H1 (cell line): ENCODE measurements around the gene SYNRG. TPM values are rescaled to one million over a fixed set of nuclear protein-coding genes. Genes with fewer than 3 reads are reported as not detected.

Experiments used
- ASH2L ChIP-seq: fragments of 200-600, 300-600 bp; sonication (generic); IDR thresholded peaks from one replicate; pipeline ENCODE4 v1.7.1; 2017; ENCODE audit warnings: low read length
- CBX8 ChIP-seq: fragments of 300-800, 300-1000 bp; sonication (generic); IDR thresholded peaks from 2 replicates; pipeline ENCODE4 v1.7.1; 2016; ENCODE audit warnings: low read depth, low read length, borderline replicate concordance
- CEBPB ChIP-seq: IDR thresholded peaks from 2 replicates; pipeline ENCODE4 v1.6.1; 2012; ENCODE audit warnings: low read depth, low read length
- HDAC6 ChIP-seq: IDR thresholded peaks from one replicate; pipeline ENCODE4 v1.7.1; 2012; ENCODE audit warnings: low read depth, mild to moderate bottlenecking, inconsistent platforms, low read length, moderate library complexity
- JUND ChIP-seq: IDR thresholded peaks from 2 replicates; pipeline ENCODE4 v1.6.1; 2011; ENCODE audit warnings: mild to moderate bottlenecking, improper control_type of control experiment, low read length
- KDM5A ChIP-seq: fragments of 200-600 bp; IDR thresholded peaks from 2 replicates; pipeline ENCODE4 v1.7.1; 2012; ENCODE audit warnings: mild to moderate bottlenecking, low read length, inconsistent platforms, mixed read lengths
- MAFK ChIP-seq: IDR thresholded peaks from 2 replicates; pipeline ENCODE4 v1.6.1; 2012; ENCODE audit warnings: low read depth, mild to moderate bottlenecking, improper control_type of control experiment, low read length
- NANOG ChIP-seq: IDR thresholded peaks from 2 replicates; pipeline ENCODE4 v1.6.1; 2011; ENCODE audit warnings: low read length, low read depth, mild to moderate bottlenecking, inconsistent platforms; ENCODE audit not compliant: insufficient read depth, poor library complexity, severe bottlenecking
- NRF1 ChIP-seq: IDR thresholded peaks from 2 replicates; pipeline ENCODE4 v1.6.1; 2011; ENCODE audit warnings: mild to moderate bottlenecking, low read depth, low read length, improper control_type of control experiment
- PHF8 ChIP-seq: fragments of 200-600 bp; sonication (generic); conservative IDR thresholded peaks from 2 replicates; pipeline ENCODE4 v1.7.1; 2012; ENCODE audit warnings: low read depth, mild to moderate bottlenecking, inconsistent platforms, low read length, moderate library complexity
- POLR2A ChIP-seq, 2 experiments: IDR thresholded peaks; 1 replicate in 1 of 2; 2 replicates in 1 of 2; pipeline ENCODE4 v1.6.1; 2011; ENCODE audit warnings: low read depth in 2 of 2, low read length in 2 of 2, mild to moderate bottlenecking in 2 of 2; ENCODE audit errors: control extremely low read depth in 1 of 2
- RAD21 ChIP-seq, 2 experiments: IDR thresholded peaks in 1 of 2; conservative IDR thresholded peaks in 1 of 2; 2 replicates each; pipeline ENCODE4 v1.6.1; 2011; ENCODE audit warnings: low read depth in 2 of 2, low read length in 2 of 2, improper control_type of control experiment in 1 of 2, inconsistent platforms in 1 of 2, mild to moderate bottlenecking in 1 of 2, moderate library complexity in 1 of 2
- SAP30 ChIP-seq: fragments of 300-600 bp; sonication (generic); IDR thresholded peaks from 2 replicates; pipeline ENCODE4 v1.7.1; 2012; ENCODE audit warnings: low read length, moderate library complexity, mild to moderate bottlenecking, inconsistent platforms; ENCODE audit not compliant: insufficient read depth, insufficient replicate concordance
- SIN3A ChIP-seq, 2 experiments: IDR thresholded peaks in 1 of 2; conservative IDR thresholded peaks in 1 of 2; 2 replicates each; pipeline ENCODE4 v1.6.1; 2011 to 2012; ENCODE audit warnings: low read length in 2 of 2, improper control_type of control experiment in 1 of 2, low read depth in 1 of 2, mild to moderate bottlenecking in 1 of 2
- SIRT6 ChIP-seq: IDR thresholded peaks from one replicate; pipeline ENCODE4 v1.7.1; 2012; ENCODE audit warnings: low read length, inconsistent platforms
- SIX5 ChIP-seq: IDR thresholded peaks from 2 replicates; pipeline ENCODE4 v1.6.1; 2011; ENCODE audit warnings: mild to moderate bottlenecking, low read depth, low read length
- SP4 ChIP-seq: IDR thresholded peaks from 2 replicates; pipeline ENCODE4 v1.6.1; 2012; ENCODE audit warnings: low read length, inconsistent platforms
- SUZ12 ChIP-seq: fragments of 200-600 bp; sonication (generic); IDR thresholded peaks from 2 replicates; pipeline ENCODE4 v1.6.1; 2012; ENCODE audit warnings: mild to moderate bottlenecking, inconsistent platforms, low read length, moderate library complexity, mixed read lengths
- TAF1 ChIP-seq: IDR thresholded peaks from 2 replicates; pipeline ENCODE4 v1.6.1; 2011; ENCODE audit warnings: mild to moderate bottlenecking, low read depth, low read length
- TAF7 ChIP-seq: optimal IDR thresholded peaks from 2 replicates; pipeline ENCODE3; 2011; ENCODE audit warnings: low read depth, mild to moderate bottlenecking, inconsistent platforms, low read length, moderate library complexity, borderline replicate concordance
- ZNF274 ChIP-seq: IDR thresholded peaks from 2 replicates; pipeline ENCODE4 v1.7.0; 2012; ENCODE audit warnings: low read length, borderline replicate concordance; ENCODE audit errors: extremely low read depth
- polyA plus RNA-seq, 7 experiments: library from polyadenylated mRNA; depleted of rRNA in 3 of 7; stranded (reverse) in 5 of 7; unstranded in 2 of 7; fragments of >200 nt in 5 of 7; fragments of 200-250 nt in 2 of 7; gene quantifications; 1 replicate in 5 of 7; 2 replicates in 1 of 7; 4 replicates in 1 of 7; pipeline versions ENCODE4 v1.2.1 to v1.2.3, GENCODE V29; 2011 to 2013; ENCODE audit warnings: missing spikeins in 2 of 7, mixed read lengths in 2 of 7
- total RNA-seq: library from RNA; stranded (reverse); fragmentation: NEBNext Ultra II Directional; extraction: Animal tissue kit (Norgen Biotek cat#: 25700); gene quantifications from 2 replicates; pipeline ENCODE4 v1.2.1, GENCODE V29; 2021
- TF ChIP-seq, protein P1 (sequence below): IDR thresholded peaks from 2 replicates; pipeline ENCODE4 v1.6.1; 2011; ENCODE audit warnings: low read depth, mild to moderate bottlenecking, low read length; ENCODE audit not compliant: insufficient read depth
- TF ChIP-seq, protein P2 (sequence below): IDR thresholded peaks from 2 replicates; pipeline ENCODE4 v1.6.1; 2011; ENCODE audit warnings: low read length, improper control_type of control experiment

SYNRG gene
- total and polyA plus RNA-seq, 2 of the 8 experiments (the other 6 are each of a cell fraction or from before 2014, with no cell fraction given): 7.7 to 31.7 TPM

DNA sequence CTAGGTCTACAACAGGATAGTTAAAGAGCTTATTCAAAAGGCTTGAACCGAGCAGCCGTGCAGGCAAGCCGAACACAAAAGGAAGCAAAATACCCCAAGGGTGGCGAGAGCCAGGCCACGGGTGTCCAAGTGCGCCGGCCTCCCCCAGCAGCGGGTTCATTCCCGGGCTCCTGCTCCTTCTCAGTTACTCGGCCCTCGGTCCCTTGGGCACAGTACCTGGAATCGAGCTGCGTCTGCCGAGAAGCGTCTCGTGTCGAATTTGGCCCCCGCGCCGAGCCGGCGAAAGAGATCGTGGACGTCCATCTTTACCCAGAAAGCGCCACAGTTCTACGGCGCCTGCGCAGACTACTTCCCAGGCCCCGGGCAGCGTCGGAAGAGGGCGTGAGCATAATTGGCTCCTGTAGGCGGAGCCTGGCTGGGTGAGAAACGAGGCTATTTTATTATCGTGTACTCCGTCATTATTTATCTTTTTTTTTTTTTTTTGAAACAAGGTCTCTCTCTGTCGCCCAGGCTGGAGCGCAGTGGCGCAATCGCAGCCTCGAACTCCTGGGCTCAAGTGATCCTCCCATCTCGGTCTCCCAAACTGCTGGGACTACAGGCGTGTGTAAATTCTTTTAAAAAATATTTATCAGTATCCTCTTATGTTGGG lies 34.0 kb upstream of the SYNRG start, which contains the start of gene DDX52 (continued):
- TF ChIP-seq, protein P1, sequence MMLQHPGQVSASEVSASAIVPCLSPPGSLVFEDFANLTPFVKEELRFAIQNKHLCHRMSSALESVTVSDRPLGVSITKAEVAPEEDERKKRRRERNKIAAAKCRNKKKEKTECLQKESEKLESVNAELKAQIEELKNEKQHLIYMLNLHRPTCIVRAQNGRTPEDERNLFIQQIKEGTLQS: no peak
- no peak for TF ChIP-seq SIRT6
- no peak for TF ChIP-seq ZNF274
- TF ChIP-seq NRF1: peak; percentile 46
- peak; percentile 75 to 92 for TF ChIP-seq POLR2A (IDR thresholded peaks at IDR 0.05; ENCODE audit: control extremely low read depth in 1 of 2, low read depth in 2 of 2, low read length in 2 of 2)
- TF ChIP-seq TAF1: peak; percentile 87
- no peak for TF ChIP-seq NANOG
- no peak for TF ChIP-seq SAP30
- TF ChIP-seq MAFK: no peak
- TF ChIP-seq HDAC6: no peak
- TF ChIP-seq SIX5: no peak
- TF ChIP-seq RAD21 (IDR thresholded peaks at IDR 0.05 in 1 of 2, conservative IDR thresholded peaks at IDR 0.05 in 1 of 2; ENCODE audit: low read depth in 2 of 2, low read length in 2 of 2): no peak
- TF ChIP-seq TAF7: peak; percentile 46
- TF ChIP-seq ASH2L: peak; percentile 80
- TF ChIP-seq SUZ12: no peak
- TF ChIP-seq SIN3A (conservative IDR thresholded peaks at IDR 0.05 in 1 of 2, IDR thresholded peaks at IDR 0.05 in 1 of 2; ENCODE audit: low read depth in 1 of 2, low read length in 2 of 2): peak in 1 of 2 experiments; percentile 64; a peak in 1 of 4 replicates
- peak; percentile 92 for TF ChIP-seq PHF8
- TF ChIP-seq, protein P2, sequence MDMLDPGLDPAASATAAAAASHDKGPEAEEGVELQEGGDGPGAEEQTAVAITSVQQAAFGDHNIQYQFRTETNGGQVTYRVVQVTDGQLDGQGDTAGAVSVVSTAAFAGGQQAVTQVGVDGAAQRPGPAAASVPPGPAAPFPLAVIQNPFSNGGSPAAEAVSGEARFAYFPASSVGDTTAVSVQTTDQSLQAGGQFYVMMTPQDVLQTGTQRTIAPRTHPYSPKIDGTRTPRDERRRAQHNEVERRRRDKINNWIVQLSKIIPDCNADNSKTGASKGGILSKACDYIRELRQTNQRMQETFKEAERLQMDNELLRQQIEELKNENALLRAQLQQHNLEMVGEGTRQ: no peak
- no peak for TF ChIP-seq JUND
- peak; percentile 36; the same call in 1 of the 2 replicates for TF ChIP-seq CEBPB
- peak; percentile 80 for TF ChIP-seq KDM5A
- 0 out of 2 replicates have a peak, but pooled peaks have one; percentile 57 for TF ChIP-seq SP4
- TF ChIP-seq CBX8: no peak
